ENCODE data around the gene GGCX. TPM values are rescaled to one million over a fixed set of nuclear protein-coding genes. Genes with fewer than 3 reads are reported as not detected.

The GGCX gene
- total RNA-seq, 2 donors from 2014 or later: 28.4 to 38.4 TPM

DNA sequence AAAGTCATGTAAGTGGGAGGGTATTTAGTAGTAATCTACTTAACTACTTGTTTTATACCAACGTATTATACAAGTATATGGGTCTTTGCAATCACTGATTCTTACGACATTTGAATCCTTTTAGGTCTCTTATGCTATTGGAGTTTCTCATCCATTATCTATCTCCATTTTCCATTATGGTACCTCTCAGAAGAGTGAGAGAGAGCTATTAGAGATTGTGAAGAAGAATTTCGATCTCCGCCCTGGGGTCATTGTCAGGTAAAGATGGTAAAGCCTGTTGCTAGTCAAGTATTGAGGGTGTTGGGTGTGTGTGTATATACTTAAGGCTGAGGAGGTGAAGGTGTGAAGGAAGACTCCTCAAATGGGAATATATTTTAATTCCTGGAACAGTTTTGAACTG, 18.5 kb downstream of the GGCX start:
- DNase-seq (ENCODE audit: low spot score) (no peak), ATAC-seq (ENCODE audit: insufficient number of reproducible peaks, low FRiP score, low read depth) (no peak)
- no peaks in the 10 kb centered on the region for H3K9me3 ChIP-seq
- H3K4me1 ChIP-seq (ENCODE audit: control insufficient read depth in 1 of 2, low read depth in 2 of 2): peaks cover 19 to 41% of the 10 kb centered on the region in 2 donors
- no peaks in the 10 kb centered on the region for H3K27me3 ChIP-seq (replicated peaks; ENCODE audit: insufficient read depth)
- peak overlapping the region; percentile 18 to 98 for H3K27ac ChIP-seq
- peaks cover 35% of the 10 kb centered on the region for H3K36me3 ChIP-seq
- TF ChIP-seq, protein P1, sequence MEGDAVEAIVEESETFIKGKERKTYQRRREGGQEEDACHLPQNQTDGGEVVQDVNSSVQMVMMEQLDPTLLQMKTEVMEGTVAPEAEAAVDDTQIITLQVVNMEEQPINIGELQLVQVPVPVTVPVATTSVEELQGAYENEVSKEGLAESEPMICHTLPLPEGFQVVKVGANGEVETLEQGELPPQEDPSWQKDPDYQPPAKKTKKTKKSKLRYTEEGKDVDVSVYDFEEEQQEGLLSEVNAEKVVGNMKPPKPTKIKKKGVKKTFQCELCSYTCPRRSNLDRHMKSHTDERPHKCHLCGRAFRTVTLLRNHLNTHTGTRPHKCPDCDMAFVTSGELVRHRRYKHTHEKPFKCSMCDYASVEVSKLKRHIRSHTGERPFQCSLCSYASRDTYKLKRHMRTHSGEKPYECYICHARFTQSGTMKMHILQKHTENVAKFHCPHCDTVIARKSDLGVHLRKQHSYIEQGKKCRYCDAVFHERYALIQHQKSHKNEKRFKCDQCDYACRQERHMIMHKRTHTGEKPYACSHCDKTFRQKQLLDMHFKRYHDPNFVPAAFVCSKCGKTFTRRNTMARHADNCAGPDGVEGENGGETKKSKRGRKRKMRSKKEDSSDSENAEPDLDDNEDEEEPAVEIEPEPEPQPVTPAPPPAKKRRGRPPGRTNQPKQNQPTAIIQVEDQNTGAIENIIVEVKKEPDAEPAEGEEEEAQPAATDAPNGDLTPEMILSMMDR (IDR thresholded peaks at IDR 0.05): no peak
- no peak overlapping the region for H3K4me3 ChIP-seq

DNA sequence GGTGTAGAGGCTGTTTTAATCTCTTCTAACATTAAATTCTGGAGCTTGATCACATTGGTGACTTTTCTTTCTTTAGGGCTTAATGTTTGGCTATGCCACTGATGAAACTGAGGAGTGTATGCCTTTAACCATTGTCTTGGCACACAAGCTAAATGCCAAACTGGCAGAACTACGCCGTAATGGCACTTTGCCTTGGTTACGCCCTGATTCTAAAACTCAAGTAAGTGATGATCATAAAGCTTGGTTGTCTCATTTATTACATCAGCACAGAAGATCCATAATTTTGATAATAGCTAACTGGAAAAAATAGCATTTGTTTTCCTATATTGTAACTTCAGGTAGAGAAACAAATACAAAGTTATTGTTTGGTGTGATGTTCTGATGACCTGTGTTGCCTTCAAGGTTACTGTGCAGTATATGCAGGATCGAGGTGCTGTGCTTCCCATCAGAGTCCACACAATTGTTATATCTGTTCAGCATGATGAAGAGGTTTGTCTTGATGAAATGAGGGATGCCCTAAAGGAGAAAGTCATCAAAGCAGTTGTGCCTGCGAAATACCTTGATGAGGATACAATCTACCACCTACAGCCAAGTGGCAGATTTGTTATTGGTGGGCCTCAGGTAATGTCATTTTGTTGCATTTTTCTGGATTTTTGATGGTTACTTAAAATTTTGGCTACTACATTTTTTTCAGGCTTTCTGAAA, 19.4 kb downstream of the GGCX start:
- Histone ChIP-seq H3K27me3 (replicated peaks; ENCODE audit: insufficient read depth) (no peaks in the 10 kb centered on the region), H3K27ac (peak overlapping the region; percentile 13 to 98), H3K9me3 (no peaks in the 10 kb centered on the region), H3K36me3 (peaks cover 35% of the 10 kb centered on the region), H3K4me3 (peak overlapping the region; percentile 87), H3K4me1 (ENCODE audit: control insufficient read depth in 1 of 2, low read depth in 2 of 2) (peaks cover 25 to 50% of the 10 kb centered on the region in 2 donors)
- TF ChIP-seq, protein P1 (IDR thresholded peaks at IDR 0.05): no peak
- DNase-seq (ENCODE audit: low spot score) (no peak), ATAC-seq (ENCODE audit: insufficient number of reproducible peaks, low FRiP score, low read depth) (no peak)

DNA sequence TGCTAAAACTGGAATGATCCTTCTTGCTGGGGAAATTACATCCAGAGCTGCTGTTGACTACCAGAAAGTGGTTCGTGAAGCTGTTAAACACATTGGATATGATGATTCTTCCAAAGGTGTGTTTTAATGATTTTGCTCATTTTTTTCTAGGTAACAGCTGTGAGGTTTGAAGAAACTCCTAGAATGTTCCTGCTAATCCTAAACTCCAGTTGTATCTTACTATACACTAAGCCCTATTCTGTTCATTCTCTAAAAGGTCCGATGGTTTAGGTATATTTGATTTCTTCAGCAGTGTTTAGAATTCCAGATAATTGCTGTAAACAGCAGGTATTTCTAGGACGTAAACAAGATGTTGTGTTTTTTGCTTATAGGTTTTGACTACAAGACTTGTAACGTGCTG, 20.0 kb downstream of the GGCX start:
- H3K27ac ChIP-seq: peak overlapping the region; percentile 95 to 98

DNA sequence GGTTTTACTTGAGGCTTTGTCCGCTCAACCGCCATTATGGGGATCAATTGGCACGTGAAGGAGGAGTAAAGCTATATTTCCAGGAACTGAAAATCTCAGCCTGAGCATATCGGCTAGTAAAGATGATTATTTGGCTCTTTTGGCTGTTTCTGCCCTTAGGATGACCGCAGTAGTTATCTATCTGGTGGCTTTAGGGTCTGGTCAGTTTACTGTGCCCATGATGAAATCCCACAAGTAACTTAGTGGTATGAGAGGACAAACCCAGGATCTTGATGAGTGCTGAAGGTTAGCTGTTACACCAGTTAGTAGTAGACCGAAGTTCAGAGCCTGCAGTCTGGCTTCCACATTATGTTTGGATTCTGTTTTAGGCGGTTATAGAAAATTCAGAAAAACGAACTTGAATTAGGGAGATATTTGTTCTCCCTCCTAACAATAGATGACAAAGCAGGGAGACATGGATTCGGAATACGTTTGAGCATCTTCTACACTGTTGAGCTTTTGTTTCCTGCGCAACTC, 21.1 kb downstream of the GGCX start:
- H3K27ac ChIP-seq: peak overlapping the region; percentile 95 to 98
- H3K4me3 ChIP-seq: peak overlapping the region; percentile 87
- no peak for ATAC-seq (ENCODE audit: insufficient number of reproducible peaks, low FRiP score, low read depth)
- peaks cover 35% of the 10 kb centered on the region for H3K36me3 ChIP-seq
- TF ChIP-seq, protein P1 (IDR thresholded peaks at IDR 0.05): no peak
- peaks cover 32 to 65% of the 10 kb centered on the region in 2 donors for H3K4me1 ChIP-seq (ENCODE audit: control insufficient read depth in 1 of 2, low read depth in 2 of 2)
- H3K27me3 ChIP-seq (replicated peaks; ENCODE audit: insufficient read depth): no peaks in the 10 kb centered on the region
- no peak for DNase-seq (ENCODE audit: low spot score)
- no peaks in the 10 kb centered on the region for H3K9me3 ChIP-seq

More for the DNA sequence above, 20.0 kb downstream of the GGCX start:
- no peaks in the 10 kb centered on the region for H3K27me3 ChIP-seq (replicated peaks; ENCODE audit: insufficient read depth)
- no peak for DNase-seq (ENCODE audit: low spot score)
- ATAC-seq (ENCODE audit: insufficient number of reproducible peaks, low FRiP score, low read depth): no peak
- H3K4me3 ChIP-seq: peak overlapping the region; percentile 87
- no peaks in the 10 kb centered on the region for H3K9me3 ChIP-seq
- peaks cover 35% of the 10 kb centered on the region for H3K36me3 ChIP-seq
- TF ChIP-seq, protein P1 (IDR thresholded peaks at IDR 0.05): no peak
- H3K4me1 ChIP-seq (ENCODE audit: control insufficient read depth in 1 of 2, low read depth in 2 of 2): peaks cover 30 to 56% of the 10 kb centered on the region in 2 donors

DNA sequence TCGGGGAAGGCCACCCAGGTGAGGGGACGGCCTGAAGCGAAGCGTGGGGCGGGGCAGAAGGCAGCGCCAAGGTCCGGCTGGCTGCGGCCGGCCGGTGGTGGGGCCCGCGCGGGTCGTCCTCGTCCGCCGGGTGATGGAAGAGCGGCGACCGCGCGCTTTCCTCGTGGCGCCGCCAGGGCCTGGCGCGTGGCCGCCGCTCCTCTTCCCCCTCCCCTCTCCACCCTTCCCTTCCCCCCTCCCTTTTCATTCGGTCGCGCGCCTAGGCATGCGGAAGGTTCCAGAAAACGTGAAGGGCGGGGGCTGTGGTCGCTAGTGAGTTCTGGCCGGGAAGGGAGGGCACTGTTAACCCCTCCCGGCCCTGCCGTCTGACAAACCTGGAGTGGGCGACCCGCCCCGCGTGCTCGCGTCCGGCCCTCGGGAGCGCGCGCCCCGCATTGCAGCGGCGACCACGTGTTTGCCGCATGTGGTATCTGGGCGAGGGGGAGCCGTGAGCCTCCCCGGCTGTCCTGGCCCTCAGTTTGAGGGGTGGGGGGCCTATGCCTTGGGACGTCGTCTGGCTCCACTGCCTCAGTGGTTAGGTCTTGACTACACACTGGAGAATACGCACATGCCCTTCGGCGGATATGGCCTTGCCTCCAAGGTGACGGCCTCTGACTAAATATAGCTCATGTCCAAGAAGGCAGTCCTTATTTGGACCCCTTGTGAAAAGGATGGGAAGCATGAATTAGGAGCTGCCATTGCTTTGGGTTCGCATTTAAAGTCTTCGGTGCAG, 21.7 kb downstream of the GGCX start:
- H3K27me3 ChIP-seq (replicated peaks; ENCODE audit: insufficient read depth): no peaks in the 10 kb centered on the region
- H3K36me3 ChIP-seq: peaks cover 31% of the 10 kb centered on the region
- H3K4me3 ChIP-seq: peak overlapping the region; percentile 87
- DNase-seq (ENCODE audit: low spot score): peak; percentile 42
- TF ChIP-seq, protein P1 (IDR thresholded peaks at IDR 0.05): no peak
- peak; percentile 62 for ATAC-seq (ENCODE audit: insufficient number of reproducible peaks, low FRiP score, low read depth)
- H3K9me3 ChIP-seq: no peaks in the 10 kb centered on the region
- peaks cover 32 to 63% of the 10 kb centered on the region in 2 donors for H3K4me1 ChIP-seq (ENCODE audit: control insufficient read depth in 1 of 2, low read depth in 2 of 2)
- H3K27ac ChIP-seq: peak overlapping the region; percentile 95 to 98
